Neutrophil (primary cell): ENCODE measurements around the gene LUC7L3.

Source experiments
- H3K27ac ChIP-seq: fragments of 200-600 bp; sonication (generic); 2 replicates; pipeline ENCODE4 v1.5.1; 2016; ENCODE audit warnings: mild to moderate bottlenecking, moderate library complexity
- H3K27me3 ChIP-seq: fragments of 200-600 bp; sonication (generic); 2 replicates; pipeline ENCODE4 v1.6.0; 2016; ENCODE audit warnings: mild to moderate bottlenecking
- H3K36me3 ChIP-seq: fragments of 200-600 bp; sonication (generic); 2 replicates; pipeline ENCODE4 v1.5.1; 2017
- H3K4me1 ChIP-seq, 2 experiments: fragments of 200-600 bp in 1 of 2; sonication (generic) in 1 of 2; 1 replicate in 1 of 2; 2 replicates in 1 of 2; pipeline versions ENCODE4 v1.5.1 to v1.6.1; 2013 to 2016; ENCODE audit warnings: low read depth in 1 of 2, low read length in 1 of 2, mild to moderate bottlenecking in 1 of 2, moderate library complexity in 1 of 2; ENCODE audit not compliant: control insufficient read depth in 1 of 2, insufficient read depth in 1 of 2
- H3K4me3 ChIP-seq, 2 experiments: fragments of 200-600 bp in 1 of 2; sonication (generic) in 1 of 2; 1 replicate in 1 of 2; 2 replicates in 1 of 2; pipeline ENCODE4 v1.5.1; 2013 to 2016; ENCODE audit warnings: low read depth in 1 of 2, low read length in 1 of 2, mild to moderate bottlenecking in 1 of 2, moderate library complexity in 1 of 2
- H3K9me3 ChIP-seq: fragments of 200-600 bp; sonication (generic); 2 replicates; pipeline ENCODE4 v1.5.1; 2016
- TF ChIP-seq, protein P1 (sequence below): fragments of 200-600 bp; sonication (generic); IDR thresholded peaks from 2 replicates; pipeline ENCODE4 v1.5.1; 2016; ENCODE audit warnings: antibody characterized with exemption

Gene LUC7L3

DNA sequence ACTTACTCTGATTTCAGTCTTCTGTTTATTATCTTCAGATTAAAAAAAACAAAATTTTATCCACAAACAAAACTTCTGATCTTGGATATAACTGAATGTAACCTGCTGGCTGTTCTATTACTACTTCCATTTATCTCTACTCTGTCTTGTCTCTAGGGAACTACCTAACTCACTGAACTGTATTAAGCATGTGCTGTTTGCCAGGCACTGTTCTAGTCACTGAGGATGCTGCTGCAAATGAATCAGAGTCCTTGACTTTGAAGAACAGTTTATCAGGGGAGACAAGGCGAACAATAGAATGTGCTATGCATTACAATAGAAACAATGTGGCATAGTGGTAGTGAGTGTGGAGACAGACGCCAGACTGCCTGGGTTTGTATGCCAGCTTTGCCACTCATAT, 9.4 kb upstream of the LUC7L3 start:
- TF ChIP-seq, protein P1, sequence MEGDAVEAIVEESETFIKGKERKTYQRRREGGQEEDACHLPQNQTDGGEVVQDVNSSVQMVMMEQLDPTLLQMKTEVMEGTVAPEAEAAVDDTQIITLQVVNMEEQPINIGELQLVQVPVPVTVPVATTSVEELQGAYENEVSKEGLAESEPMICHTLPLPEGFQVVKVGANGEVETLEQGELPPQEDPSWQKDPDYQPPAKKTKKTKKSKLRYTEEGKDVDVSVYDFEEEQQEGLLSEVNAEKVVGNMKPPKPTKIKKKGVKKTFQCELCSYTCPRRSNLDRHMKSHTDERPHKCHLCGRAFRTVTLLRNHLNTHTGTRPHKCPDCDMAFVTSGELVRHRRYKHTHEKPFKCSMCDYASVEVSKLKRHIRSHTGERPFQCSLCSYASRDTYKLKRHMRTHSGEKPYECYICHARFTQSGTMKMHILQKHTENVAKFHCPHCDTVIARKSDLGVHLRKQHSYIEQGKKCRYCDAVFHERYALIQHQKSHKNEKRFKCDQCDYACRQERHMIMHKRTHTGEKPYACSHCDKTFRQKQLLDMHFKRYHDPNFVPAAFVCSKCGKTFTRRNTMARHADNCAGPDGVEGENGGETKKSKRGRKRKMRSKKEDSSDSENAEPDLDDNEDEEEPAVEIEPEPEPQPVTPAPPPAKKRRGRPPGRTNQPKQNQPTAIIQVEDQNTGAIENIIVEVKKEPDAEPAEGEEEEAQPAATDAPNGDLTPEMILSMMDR = no peak
- H3K4me3 ChIP-seq = no peak overlapping the region
- no peaks in the 10 kb centered on the region for H3K9me3 ChIP-seq
- peaks cover 22% of the 10 kb centered on the region in 2 experiments for H3K4me1 ChIP-seq
- no peaks in the 10 kb centered on the region for H3K36me3 ChIP-seq
- no peak overlapping the region for H3K27ac ChIP-seq
- no peaks in the 10 kb centered on the region for H3K27me3 ChIP-seq

DNA sequence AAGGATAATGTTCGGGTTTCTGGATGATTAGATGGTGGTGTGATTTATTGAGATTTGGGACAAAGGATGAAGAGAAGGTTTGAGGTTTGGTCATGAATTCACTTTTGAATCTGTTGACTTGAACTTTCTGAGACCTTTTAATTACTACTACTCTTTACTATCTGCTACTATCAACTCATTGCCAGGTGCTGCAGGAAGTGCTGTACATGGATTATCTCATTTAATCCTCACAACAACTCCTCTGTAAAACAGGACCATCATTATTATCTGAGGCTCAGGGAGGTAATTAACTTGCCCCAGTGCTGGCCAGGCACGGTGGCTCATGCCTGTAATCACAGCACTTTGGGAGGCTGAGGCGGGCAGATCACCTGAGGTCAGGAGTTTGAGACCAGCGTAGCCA, 8.8 kb upstream of the LUC7L3 start:
- TF ChIP-seq, protein P1 = no peak
- Histone ChIP-seq H3K4me1 (peaks cover 22 to 23% of the 10 kb centered on the region in 2 experiments), H3K4me3 (no peak overlapping the region), H3K9me3 (no peaks in the 10 kb centered on the region), H3K27me3 (no peaks in the 10 kb centered on the region), H3K27ac (no peak overlapping the region), H3K36me3 (no peaks in the 10 kb centered on the region)

DNA sequence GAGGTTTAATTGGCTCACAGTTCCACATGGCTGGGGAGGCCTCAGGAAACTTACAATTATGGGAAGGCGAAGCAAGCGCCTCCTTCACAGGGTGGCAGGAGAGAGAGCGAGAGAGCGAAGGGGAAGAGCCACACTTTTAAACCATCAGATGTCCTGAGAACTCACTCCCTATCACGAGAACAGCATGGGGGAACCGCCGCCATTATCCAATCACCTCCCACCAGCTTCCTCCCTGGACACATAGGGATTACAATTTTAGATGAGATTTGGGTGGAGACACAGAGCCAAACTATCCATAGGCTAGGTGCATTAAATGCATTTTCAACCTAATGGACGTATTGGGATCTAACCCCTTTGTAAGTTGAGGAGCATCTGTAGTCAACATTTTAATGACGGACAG, 6.8 kb upstream of the LUC7L3 start:
- no peaks in the 10 kb centered on the region for H3K27me3 ChIP-seq
- peaks cover 29 to 30% of the 10 kb centered on the region in 2 experiments for H3K4me1 ChIP-seq
- H3K9me3 ChIP-seq = no peaks in the 10 kb centered on the region
- no peaks in the 10 kb centered on the region for H3K36me3 ChIP-seq
- no peak overlapping the region for H3K27ac ChIP-seq
- TF ChIP-seq, protein P1 = no peak
- H3K4me3 ChIP-seq = no peak overlapping the region

DNA sequence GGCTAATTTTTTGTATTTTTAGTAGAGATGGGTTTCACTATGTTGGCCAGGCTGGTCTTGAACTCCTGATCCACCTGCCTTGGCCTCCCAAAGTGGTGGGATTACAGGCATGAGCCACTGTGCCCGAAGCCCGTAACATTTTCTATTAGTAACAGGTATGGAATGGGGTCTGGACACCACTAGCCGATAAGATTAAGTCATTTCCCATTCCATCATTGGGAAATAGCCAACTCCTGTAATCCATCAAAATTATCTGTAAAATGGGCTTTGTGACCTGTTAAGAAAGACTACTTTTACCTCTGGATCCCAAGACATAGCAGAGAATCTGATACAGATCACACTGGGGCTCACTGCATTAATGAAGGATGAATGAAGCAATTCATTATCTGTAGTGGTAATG, 3.9 kb upstream of the LUC7L3 start:
- H3K9me3 ChIP-seq = no peaks in the 10 kb centered on the region
- H3K36me3 ChIP-seq = no peaks in the 10 kb centered on the region
- H3K27me3 ChIP-seq = no peaks in the 10 kb centered on the region
- H3K27ac ChIP-seq = no peak overlapping the region
- peaks cover 24 to 27% of the 10 kb centered on the region in 2 experiments for H3K4me1 ChIP-seq
- TF ChIP-seq, protein P1 = no peak
- H3K4me3 ChIP-seq = no peak overlapping the region

DNA sequence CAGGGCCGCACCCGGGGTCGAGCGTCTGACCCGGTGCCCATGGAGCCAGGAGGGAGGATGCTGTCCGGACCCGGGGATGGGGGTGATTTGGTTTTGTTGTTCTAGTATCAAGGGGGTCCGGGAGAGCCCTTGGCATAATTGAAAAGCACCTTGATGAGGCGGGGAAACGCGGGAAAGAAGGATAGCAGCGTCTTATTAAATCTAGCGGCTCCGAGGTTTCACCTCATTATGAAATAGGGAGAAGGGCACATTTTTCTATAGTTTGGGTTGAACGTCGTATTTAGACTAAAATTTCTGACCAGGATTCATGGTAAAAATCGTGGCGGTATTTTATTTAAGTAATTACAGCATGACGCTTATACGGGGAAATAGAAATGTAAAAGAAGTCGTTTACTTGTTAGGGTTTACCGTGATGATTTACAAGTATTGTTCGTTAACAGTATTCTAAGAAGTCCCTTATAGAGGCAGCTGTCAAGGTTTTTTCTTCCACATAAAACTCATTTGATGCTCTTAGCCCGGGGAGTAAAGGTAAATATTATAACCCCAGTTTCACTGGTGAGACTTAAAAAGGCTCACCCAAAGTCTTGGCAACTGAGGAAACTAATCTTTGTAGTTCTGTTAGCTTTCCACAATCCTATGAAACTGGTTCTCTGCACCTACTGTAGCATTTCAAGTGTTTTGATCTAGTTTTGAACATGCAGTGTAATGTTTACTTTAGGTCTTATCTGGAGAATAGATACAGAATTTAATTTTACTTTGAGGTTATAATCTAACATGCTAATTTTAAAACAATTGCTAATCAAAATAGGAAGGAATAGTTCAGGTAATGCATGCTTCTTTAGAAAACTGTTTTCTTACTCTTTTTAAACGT, 756 bp downstream of the LUC7L3 start:
- TF ChIP-seq, protein P1 = no peak
- H3K4me1 ChIP-seq = peaks cover 43 to 52% of the 10 kb centered on the region in 2 experiments
- no peaks in the 10 kb centered on the region for H3K27me3 ChIP-seq
- H3K36me3 ChIP-seq = no peaks in the 10 kb centered on the region
- peak overlapping the region; percentile 91 for H3K27ac ChIP-seq
- H3K9me3 ChIP-seq = no peaks in the 10 kb centered on the region
- H3K4me3 ChIP-seq = peak overlapping the region; percentile 87 to 88
